H9 (cell line): ENCODE measurements around the gene TBX1. TPM values are rescaled to one million over a fixed set of nuclear protein-coding genes. Genes with fewer than 3 reads are reported as not detected.

ENCODE experiments used
- DNase-seq: peaks from one replicate; pipeline ENCODE4 v3.0.0-alpha.2; 2017
- H2AFZ ChIP-seq: one replicate; pipeline ENCODE4 v1.6.1; 2013; ENCODE audit warnings: mild to moderate bottlenecking, low read length, control low read depth, moderate library complexity
- H2AK5ac ChIP-seq: 2 replicates; pipeline ENCODE4 v1.6.1; 2013; ENCODE audit warnings: low read length, control low read depth, mixed read lengths; ENCODE audit not compliant: insufficient read length
- H2BK120ac ChIP-seq: one replicate; pipeline ENCODE4 v1.6.1; 2013; ENCODE audit warnings: low read depth, mild to moderate bottlenecking, low read length, control low read depth, inconsistent platforms; ENCODE audit not compliant: poor library complexity, severe bottlenecking
- H2BK12ac ChIP-seq: 2 replicates; pipeline ENCODE4 v1.6.1; 2013; ENCODE audit warnings: low read length, control low read depth, mixed read lengths, low read depth; ENCODE audit not compliant: insufficient read length
- H2BK15ac ChIP-seq: 2 replicates; pipeline ENCODE4 v1.6.1; 2013; ENCODE audit warnings: low read depth, low read length, control low read depth
- H2BK20ac ChIP-seq: one replicate; pipeline ENCODE4 v1.6.1; 2013; ENCODE audit warnings: low read depth, mild to moderate bottlenecking, low read length, control low read depth, inconsistent platforms; ENCODE audit not compliant: poor library complexity, severe bottlenecking
- H2BK5ac ChIP-seq: 2 replicates; pipeline ENCODE4 v1.6.1; 2013; ENCODE audit warnings: low read length, control low read depth, mixed read lengths; ENCODE audit not compliant: insufficient read length
- H3K14ac ChIP-seq: 2 replicates; pipeline ENCODE4 v1.6.1; 2013; ENCODE audit warnings: low read length, control low read depth; ENCODE audit not compliant: insufficient read depth
- H3K18ac ChIP-seq: 2 replicates; pipeline ENCODE4 v1.6.1; 2013; ENCODE audit warnings: low read depth, mild to moderate bottlenecking, mixed read lengths, low read length, control low read depth; ENCODE audit not compliant: insufficient read length
- H3K23ac ChIP-seq: 2 replicates; pipeline ENCODE4 v1.6.1; 2013; ENCODE audit warnings: low read length, control low read depth, mixed read lengths, low read depth; ENCODE audit not compliant: insufficient read length
- H3K23me2 ChIP-seq: 2 replicates; pipeline ENCODE4 v1.6.1; 2013; ENCODE audit warnings: low read depth, mild to moderate bottlenecking, mixed read lengths, low read length, control low read depth; ENCODE audit not compliant: insufficient read length, poor library complexity, severe bottlenecking
- H3K27ac ChIP-seq: 2 replicates; pipeline ENCODE4 v1.5.1; 2013; ENCODE audit warnings: low read length, control low read depth, mixed read lengths, low read depth; ENCODE audit not compliant: insufficient read length
- H3K27me3 ChIP-seq: 2 replicates; pipeline ENCODE4 v1.6.1; 2013; ENCODE audit warnings: low read length, control low read depth, inconsistent platforms; ENCODE audit not compliant: insufficient read depth
- H3K4ac ChIP-seq: 2 replicates; pipeline ENCODE4 v1.6.1; 2013; ENCODE audit warnings: low read depth, mild to moderate bottlenecking, control low read depth, inconsistent platforms, low read length, moderate library complexity
- H3K4me1 ChIP-seq: 2 replicates; pipeline ENCODE4 v1.6.1; 2013; ENCODE audit warnings: low read length, control low read depth, inconsistent platforms; ENCODE audit not compliant: insufficient read depth
- H3K4me2 ChIP-seq: 2 replicates; pipeline ENCODE4 v1.6.1; 2013; ENCODE audit warnings: low read length, control low read depth, mixed read lengths; ENCODE audit not compliant: insufficient read length, insufficient read depth
- H3K56ac ChIP-seq: 2 replicates; pipeline ENCODE4 v1.6.1; 2013; ENCODE audit warnings: low read depth, mild to moderate bottlenecking, mixed read lengths, low read length, control low read depth; ENCODE audit not compliant: insufficient read length
- H3K79me1 ChIP-seq: 2 replicates; pipeline ENCODE4 v1.6.1; 2013; ENCODE audit warnings: low read depth, mild to moderate bottlenecking, moderate library complexity, low read length, control low read depth, inconsistent platforms; ENCODE audit not compliant: insufficient read depth, poor library complexity, severe bottlenecking
- H3K79me2 ChIP-seq: 2 replicates; pipeline ENCODE4 v1.6.1; 2013; ENCODE audit warnings: low read length, control low read depth, inconsistent platforms; ENCODE audit not compliant: insufficient read depth
- H3K9ac ChIP-seq: 2 replicates; pipeline ENCODE4 v1.6.1; 2013; ENCODE audit warnings: low read length, control low read depth, mixed read lengths; ENCODE audit not compliant: insufficient read length; ENCODE audit errors: extremely low read depth
- H3K9me3 ChIP-seq: one replicate; pipeline ENCODE4 v1.6.1; 2013; ENCODE audit warnings: low read depth, low read length, inconsistent platforms; ENCODE audit not compliant: control insufficient read depth
- H3T11ph ChIP-seq: one replicate; pipeline ENCODE4 v1.6.1; 2013; ENCODE audit warnings: mild to moderate bottlenecking, low read length, control low read depth, inconsistent platforms
- H4K20me1 ChIP-seq: one replicate; pipeline ENCODE4 v1.6.1; 2013; ENCODE audit not compliant: control insufficient read depth, insufficient read length, insufficient read depth
- H4K5ac ChIP-seq: 2 replicates; pipeline ENCODE4 v1.6.1; 2013; ENCODE audit warnings: low read depth, mild to moderate bottlenecking, mixed read lengths, low read length, control low read depth; ENCODE audit not compliant: insufficient read length
- H4K8ac ChIP-seq: replicated peaks from 2 replicates; pipeline ENCODE4 v1.6.1; 2013; ENCODE audit warnings: low read length, control low read depth, mixed read lengths, low read depth; ENCODE audit not compliant: insufficient read length
- H4K91ac ChIP-seq: 2 replicates; pipeline ENCODE4 v1.6.1; 2013; ENCODE audit warnings: low read depth, mild to moderate bottlenecking, moderate library complexity, mixed read lengths, low read length, control low read depth; ENCODE audit not compliant: insufficient read length
- H3K27ac Mint-ChIP-seq, 3 experiments: 2 replicates in 2 of 3; 3 replicates in 1 of 3; pipeline ENCODE4 v1.8.0; 2020 to 2021; ENCODE audit warnings: mixed read lengths in 3 of 3, mild to moderate bottlenecking in 1 of 3, moderate library complexity in 1 of 3
- H3K27me3 Mint-ChIP-seq: 2 replicates; pipeline ENCODE4 v1.8.0; 2021; ENCODE audit warnings: low read depth, mild to moderate bottlenecking, moderate library complexity, mixed read lengths
- H3K36me3 Mint-ChIP-seq, 3 experiments: 2 replicates in 2 of 3; 3 replicates in 1 of 3; pipeline ENCODE4 v1.8.0; 2020 to 2021; ENCODE audit warnings: low read depth in 3 of 3, mixed read lengths in 3 of 3; ENCODE audit not compliant: insufficient read depth in 1 of 3
- H3K4me1 Mint-ChIP-seq, 2 experiments: 2 replicates each; pipeline ENCODE4 v1.8.0; 2020; ENCODE audit warnings: mixed read lengths in 2 of 2
- H3K4me3 Mint-ChIP-seq, 2 experiments: 2 replicates in 1 of 2; 3 replicates in 1 of 2; pipeline ENCODE4 v1.8.0; 2020 to 2021; ENCODE audit warnings: mild to moderate bottlenecking in 2 of 2, mixed read lengths in 2 of 2, moderate library complexity in 1 of 2
- H3K9me3 Mint-ChIP-seq, 2 experiments: 2 replicates in 1 of 2; 3 replicates in 1 of 2; pipeline ENCODE4 v1.8.0; 2020; ENCODE audit warnings: mild to moderate bottlenecking in 2 of 2, mixed read lengths in 2 of 2, moderate library complexity in 1 of 2
- CTCF ChIP-seq: fragments of 200-600 bp; sonication (generic); conservative IDR thresholded peaks from 3 replicates; pipeline ENCODE4 v1.8.0; 2021; ENCODE audit warnings: antibody characterized with exemption, mild to moderate bottlenecking
- WGBS: extraction: QIAGEN DNeasy Blood & Tissue Kit; methylation state at CpG from one replicate; pipeline ENCODE4 v1.1.7; 2013; ENCODE audit warnings: missing lambda C conversion rate, low lambda C conversion rate, mixed read lengths; ENCODE audit not compliant: insufficient read length; ENCODE audit errors: extremely low coverage; 5-methylcytosine and 5-hydroxymethylcytosine counted together
- total RNA-seq: library from RNA; stranded (reverse); gene quantifications from 2 replicates; pipeline ENCODE4 v1.2.1, GENCODE V29; 2021

The TBX1 gene
- total RNA-seq, 1 experiment from 2014 or later = 2.2 TPM

- no peaks in the 10 kb centered on the region; a peak in 2 of 5 replicates for H3K9me3 Mint-ChIP-seq
- Histone ChIP-seq H2BK15ac (no peak overlapping the region), H3K14ac (no peak overlapping the region), H2BK120ac (no peak overlapping the region), H3K23me2 (no peaks in the 10 kb centered on the region), H3K79me2 (no peaks in the 10 kb centered on the region), H3K9ac (no peak overlapping the region), H3T11ph (no peak overlapping the region), H3K9me3 (no peaks in the 10 kb centered on the region), H2BK20ac (no peak overlapping the region), H2AK5ac (no peak overlapping the region), H3K18ac (no peak overlapping the region), H3K4me2 (no peak overlapping the region), H3K79me1 (no peaks in the 10 kb centered on the region), H2BK12ac (no peak overlapping the region), H3K27me3 (no peaks in the 10 kb centered on the region), H3K23ac (no peak overlapping the region), H3K4me1 (no peaks in the 10 kb centered on the region), H3K56ac (no peak overlapping the region), H2AFZ (no peak overlapping the region), H3K27ac (no peak overlapping the region), H4K8ac (no peak overlapping the region), H2BK5ac (no peak overlapping the region), H3K4ac (no peak overlapping the region), H4K91ac (no peak overlapping the region), H4K20me1 (no peaks in the 10 kb centered on the region), H4K5ac (no peak overlapping the region)
- H3K4me3 Mint-ChIP-seq = no peak overlapping the region
- no CpG with 5 or more reads among the region's 7 CpGs for WGBS
- H3K27me3 Mint-ChIP-seq = no peaks in the 10 kb centered on the region; the same call in 1 of the 2 replicates
- no peak for DNase-seq
- H3K4me1 Mint-ChIP-seq = peaks cover 0 to 8% of the 10 kb centered on the region in 2 experiments; a peak in 2 of 4 replicates
- H3K36me3 Mint-ChIP-seq = peaks cover 0 to 3% (median 2%) of the 10 kb centered on the region in 3 experiments; a peak in 2 of 7 replicates
- H3K27ac Mint-ChIP-seq = no peak overlapping the region
- no peak for TF ChIP-seq CTCF
Observed at GRCh38 chr22:19796160-19796559, 35.6 kb downstream of the TBX1 start.
